Muscle layer of duodenum (tissue), 2 donors: Measurements from ENCODE around the gene PAX8.

Experiments
- H3K27ac ChIP-seq: one replicate; pipeline ENCODE4 v1.7.0; 2013; ENCODE audit warnings: mild to moderate bottlenecking, low read length
- H3K27me3 ChIP-seq: one replicate; pipeline ENCODE4 v1.7.0; 2013; ENCODE audit warnings: low read depth, mild to moderate bottlenecking, control low read depth, low read length
- H3K36me3 ChIP-seq, 2 donors: one replicate each; pipeline ENCODE4 v1.7.0; 2013; ENCODE audit warnings: low read length in 2 of 2, control low read depth in 1 of 2, mild to moderate bottlenecking in 1 of 2; ENCODE audit not compliant: insufficient read depth in 2 of 2, control insufficient read depth in 1 of 2
- H3K4me1 ChIP-seq, 2 donors: one replicate each; pipeline ENCODE4 v1.7.0; 2013; ENCODE audit warnings: low read length in 2 of 2, mild to moderate bottlenecking in 2 of 2, control low read depth in 1 of 2, moderate library complexity in 1 of 2; ENCODE audit not compliant: insufficient read depth in 2 of 2, control insufficient read depth in 1 of 2
- H3K4me3 ChIP-seq, 2 donors: one replicate each; pipeline ENCODE4 v1.7.0; 2013; ENCODE audit warnings: low read length in 2 of 2, low read depth in 1 of 2, mild to moderate bottlenecking in 1 of 2
- H3K9me3 ChIP-seq, 2 donors: one replicate each; pipeline ENCODE4 v1.7.0; 2013; ENCODE audit warnings: low read length in 2 of 2, control low read depth in 1 of 2, mild to moderate bottlenecking in 1 of 2; ENCODE audit not compliant: control insufficient read depth in 1 of 2
- donor health status: healthy.

PAX8 gene

DNA sequence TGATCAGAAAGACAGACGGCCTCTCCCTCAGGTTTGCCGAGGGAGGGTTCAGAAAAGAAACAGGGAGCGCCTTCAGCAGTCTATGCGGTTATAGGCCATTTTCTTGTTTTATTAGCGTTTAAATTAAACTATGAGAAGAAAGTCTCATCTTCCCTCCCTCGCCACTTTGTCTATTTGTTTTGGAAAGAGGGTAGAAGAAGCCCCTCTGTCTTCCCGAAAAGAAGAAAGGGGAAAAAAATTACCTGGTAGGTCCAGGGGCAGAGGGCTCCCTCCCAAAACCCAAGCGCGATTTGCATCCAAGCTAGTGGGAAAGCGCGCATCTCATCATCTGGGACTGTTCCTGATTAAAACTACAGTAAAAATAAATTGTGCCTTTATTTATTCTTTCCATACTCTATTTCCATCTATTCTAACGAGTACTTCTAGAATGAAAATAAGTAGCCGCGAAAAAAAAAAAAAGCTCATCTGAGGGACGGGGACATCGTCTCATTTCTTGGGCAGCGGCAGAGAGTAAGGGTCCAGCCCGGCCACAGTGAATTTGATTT, 2.4 kb downstream of the PAX8 start:
- Histone ChIP-seq H3K27me3 (peaks cover 52% of the 10 kb centered on the region), H3K9me3 (no peaks in the 10 kb centered on the region), H3K4me3 (no peak overlapping the region), H3K4me1 (peaks cover 0 to 23% of the 10 kb centered on the region in 2 donors), H3K27ac (no peak overlapping the region), H3K36me3 (no peaks in the 10 kb centered on the region)

DNA sequence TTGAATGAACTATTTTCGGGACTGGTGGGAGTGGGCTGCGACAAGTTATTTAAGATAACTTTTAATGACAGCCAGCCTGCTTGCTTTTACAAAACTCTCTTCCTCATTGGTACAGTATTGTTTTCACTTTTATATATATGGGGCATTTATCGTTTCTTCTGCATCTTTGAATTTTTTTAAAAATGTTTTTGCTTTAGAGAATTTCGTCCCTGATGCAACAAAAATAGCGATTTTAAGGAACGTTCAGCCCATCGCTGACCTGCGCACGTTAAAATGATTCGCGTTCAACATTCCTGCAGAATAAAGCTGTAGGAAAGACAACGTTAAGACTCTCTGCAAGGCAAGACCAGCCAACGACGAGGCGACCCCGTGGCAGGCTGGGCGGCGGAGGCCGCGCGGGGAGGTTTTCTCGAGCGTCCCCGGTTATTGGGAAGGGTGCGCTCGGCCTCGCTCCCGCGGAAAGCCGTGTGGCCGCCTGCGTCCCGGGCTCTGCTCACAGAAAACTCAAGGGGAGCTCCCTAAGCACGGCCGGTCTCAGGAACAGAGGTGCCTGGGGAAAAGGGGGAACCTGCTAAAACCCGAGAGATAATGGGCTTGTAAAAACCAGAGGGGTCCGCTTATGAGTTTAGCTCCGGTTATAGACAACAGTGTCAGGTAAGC, 3.0 kb downstream of the PAX8 start:
- Histone ChIP-seq H3K9me3 (no peaks in the 10 kb centered on the region), H3K4me1 (peaks cover 0 to 23% of the 10 kb centered on the region in 2 donors), H3K27me3 (peaks cover 55% of the 10 kb centered on the region), H3K36me3 (no peaks in the 10 kb centered on the region), H3K4me3 (no peak overlapping the region), H3K27ac (no peak overlapping the region)

DNA sequence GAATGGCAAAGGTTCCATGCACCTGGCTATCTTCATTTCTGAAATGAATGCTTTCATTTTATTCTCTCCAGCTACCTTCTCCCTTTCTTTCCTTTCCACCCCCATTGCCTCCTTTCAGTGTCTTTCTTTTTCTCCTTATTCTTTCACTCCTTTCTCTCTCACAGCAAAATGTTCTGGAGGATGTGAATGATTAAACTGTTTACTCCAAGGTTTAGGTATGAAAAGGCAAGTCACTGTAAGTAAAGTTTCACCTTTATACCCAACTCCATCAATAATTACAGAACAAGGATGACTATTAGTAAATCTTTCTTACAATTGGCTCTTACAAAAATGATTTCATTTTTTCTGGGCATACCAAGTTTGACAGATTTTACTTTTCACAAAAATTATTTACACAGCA, 4.3 kb downstream of the PAX8 start:
- Histone ChIP-seq H3K4me3 (no peak overlapping the region), H3K9me3 (no peaks in the 10 kb centered on the region), H3K36me3 (no peaks in the 10 kb centered on the region), H3K27me3 (peaks cover 55% of the 10 kb centered on the region), H3K4me1 (peaks cover 0 to 23% of the 10 kb centered on the region in 2 donors), H3K27ac (no peak overlapping the region)

- Histone ChIP-seq H3K27ac (no peak overlapping the region), H3K27me3 (peaks cover 55% of the 10 kb centered on the region), H3K9me3 (no peaks in the 10 kb centered on the region), H3K36me3 (no peaks in the 10 kb centered on the region), H3K4me3 (no peak overlapping the region), H3K4me1 (peaks cover 0 to 23% of the 10 kb centered on the region in 2 donors)
Observed at GRCh38 chr2:113273981-113274380, 4.7 kb downstream of the PAX8 start.

GRCh38 chr2:113273027-113273551, 5.6 kb downstream of the PAX8 start:
- Histone ChIP-seq H3K9me3 (no peaks in the 10 kb centered on the region), H3K4me3 (no peak overlapping the region), H3K27me3 (peaks cover 53% of the 10 kb centered on the region), H3K27ac (no peak overlapping the region), H3K4me1 (peaks cover 0 to 23% of the 10 kb centered on the region in 2 donors), H3K36me3 (no peaks in the 10 kb centered on the region)

- H3K9me3 ChIP-seq, result no peaks in the 10 kb centered on the region
- peaks cover 49% of the 10 kb centered on the region for H3K27me3 ChIP-seq
- H3K4me3 ChIP-seq, result no peak overlapping the region
Observed at GRCh38 chr2:113272477-113272876, 6.2 kb downstream of the PAX8 start.

GRCh38 chr2:113268621-113269360, 9.9 kb downstream of the PAX8 start:
- Histone ChIP-seq H3K36me3 (no peaks in the 10 kb centered on the region), H3K9me3 (no peaks in the 10 kb centered on the region), H3K27ac (no peak overlapping the region), H3K4me1 (no peaks in the 10 kb centered on the region), H3K27me3 (peaks cover 16% of the 10 kb centered on the region), H3K4me3 (no peak overlapping the region)

More at GRCh38 chr2:113272477-113272876, 6.2 kb downstream of the PAX8 start:
- H3K36me3 ChIP-seq, result no peaks in the 10 kb centered on the region
- no peak overlapping the region for H3K27ac ChIP-seq
- H3K4me1 ChIP-seq, result peaks cover 0 to 18% of the 10 kb centered on the region in 2 donors

DNA sequence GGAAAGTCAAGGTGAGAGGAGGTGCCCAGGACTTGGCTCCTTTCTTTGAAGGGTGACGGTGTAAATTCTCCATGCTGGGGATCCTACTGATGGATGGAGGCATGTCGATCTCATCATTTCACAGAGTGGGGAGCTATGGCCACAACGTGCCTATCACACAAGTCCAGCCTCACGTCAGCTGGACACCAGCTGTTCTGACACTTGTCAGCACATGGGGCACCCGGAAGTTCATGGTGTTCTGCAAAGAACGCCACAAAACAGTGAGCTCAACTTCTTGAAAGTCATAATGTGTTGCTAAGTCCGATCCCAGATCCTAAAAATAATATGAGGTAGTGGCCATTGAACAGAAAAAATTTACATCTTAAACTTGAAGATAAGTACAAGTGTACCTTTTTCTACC, 12.3 kb downstream of the PAX8 start:
- Histone ChIP-seq H3K9me3 (no peaks in the 10 kb centered on the region), H3K4me1 (no peaks in the 10 kb centered on the region), H3K4me3 (no peak overlapping the region), H3K36me3 (no peaks in the 10 kb centered on the region), H3K27ac (no peak overlapping the region), H3K27me3 (peaks cover 5% of the 10 kb centered on the region)

DNA sequence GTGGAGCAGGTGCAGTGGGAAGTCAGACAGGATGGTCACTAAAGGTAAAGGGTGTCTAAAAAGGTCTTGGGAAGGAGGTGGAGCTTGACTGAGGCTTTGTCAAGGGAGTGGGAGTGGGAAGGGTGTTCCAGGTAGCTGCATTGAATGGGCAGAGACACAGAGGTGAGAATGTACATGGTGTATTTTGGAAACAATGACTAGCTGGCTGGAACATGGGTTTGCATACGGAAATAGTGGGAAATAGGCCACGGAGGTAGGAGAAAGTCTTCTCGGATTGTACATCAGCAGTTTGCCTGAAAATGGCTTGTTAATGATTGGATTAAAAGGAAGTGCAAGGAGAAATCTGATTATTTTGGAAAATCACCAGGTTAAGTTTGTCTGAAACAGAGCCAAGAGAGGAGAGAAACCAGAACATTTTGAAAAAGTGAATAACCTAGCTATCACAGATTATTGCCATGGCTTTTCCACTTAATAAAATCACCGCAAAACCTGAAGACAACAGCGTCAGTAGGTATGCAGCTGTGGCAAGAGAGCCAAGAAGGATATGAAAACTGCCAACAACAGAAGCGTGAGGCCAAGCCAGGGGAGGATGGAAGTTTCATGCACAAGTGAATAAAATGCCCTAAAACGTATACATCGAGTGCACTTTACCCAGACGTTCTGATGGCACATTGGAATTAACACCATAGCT, 13.9 kb downstream of the PAX8 start:
- no peaks in the 10 kb centered on the region for H3K27me3 ChIP-seq
- no peak overlapping the region for H3K4me3 ChIP-seq
- no peak overlapping the region for H3K27ac ChIP-seq
- H3K9me3 ChIP-seq, result no peaks in the 10 kb centered on the region
- H3K4me1 ChIP-seq, result no peaks in the 10 kb centered on the region
- H3K36me3 ChIP-seq, result no peaks in the 10 kb centered on the region

- Histone ChIP-seq H3K4me3 (no peak overlapping the region), H3K36me3 (no peaks in the 10 kb centered on the region), H3K9me3 (no peaks in the 10 kb centered on the region), H3K27ac (no peak overlapping the region), H3K27me3 (no peaks in the 10 kb centered on the region), H3K4me1 (no peaks in the 10 kb centered on the region)
Observed at GRCh38 chr2:113263546-113263945, 15.2 kb downstream of the PAX8 start.

- H3K4me1 ChIP-seq, result peaks cover 0 to 6% of the 10 kb centered on the region in 2 donors
- H3K36me3 ChIP-seq, result no peaks in the 10 kb centered on the region
- no peaks in the 10 kb centered on the region for H3K27me3 ChIP-seq
- H3K27ac ChIP-seq, result no peak overlapping the region
- no peak overlapping the region for H3K4me3 ChIP-seq
- H3K9me3 ChIP-seq, result no peaks in the 10 kb centered on the region
Observed at GRCh38 chr2:113260991-113261390, 17.7 kb downstream of the PAX8 start.
